Kidney (tissue), 14 donors: ENCODE results near the gene OR51L1. TPM values are rescaled to one million over a fixed set of nuclear protein-coding genes. Genes with fewer than 3 reads are reported as not detected.

Source experiments
- DNase-seq, 5 donors: peaks; one replicate each; pipeline ENCODE4 v3.0.0-alpha.2; 2013 to 2020
- FAIRE-seq: peaks from 2 replicates; lab custom pipeline; 2012; peaks lifted over from hg19 to GRCh38; lab: Jason Lieb, UNC
- H3K27ac ChIP-seq, 2 donors: one replicate each; pipeline ENCODE4 v1.7.0; 2013; ENCODE audit warnings: low read depth in 2 of 2, low read length in 2 of 2, inconsistent platforms in 1 of 2
- H3K27me3 ChIP-seq: one replicate; pipeline ENCODE4 v1.7.1; 2013; ENCODE audit warnings: low read length, inconsistent platforms; ENCODE audit not compliant: control insufficient read depth, insufficient read depth
- H3K36me3 ChIP-seq, 3 donors: one replicate each; pipeline versions ENCODE4 v1.7.0 to v1.7.1; 2013; ENCODE audit warnings: low read length in 3 of 3, control low read depth in 1 of 3, inconsistent platforms in 1 of 3; ENCODE audit not compliant: insufficient read depth in 3 of 3, control insufficient read depth in 2 of 3
- H3K4me1 ChIP-seq, 3 donors: one replicate each; pipeline versions ENCODE4 v1.7.0 to v1.7.1; 2013; ENCODE audit warnings: low read length in 3 of 3, inconsistent platforms in 1 of 3, low read depth in 1 of 3; ENCODE audit not compliant: control insufficient read depth in 2 of 3, insufficient read depth in 2 of 3
- H3K4me3 ChIP-seq, 3 donors: one replicate each; pipeline versions ENCODE4 v1.7.0 to v1.8.1; 2013; ENCODE audit warnings: low read length in 3 of 3, control low read depth in 1 of 3, inconsistent platforms in 1 of 3
- H3K9ac ChIP-seq, 3 donors: one replicate each; pipeline versions ENCODE4 v1.7.0 to v1.7.1; 2013; ENCODE audit warnings: low read length in 3 of 3, control low read depth in 1 of 3, inconsistent platforms in 1 of 3
- H3K9me3 ChIP-seq, 3 donors: one replicate each; pipeline versions ENCODE4 v1.7.0 to v1.7.1; 2013; ENCODE audit warnings: low read length in 3 of 3, control low read depth in 1 of 3, inconsistent platforms in 1 of 3; ENCODE audit not compliant: control insufficient read depth in 2 of 3, insufficient read depth in 1 of 3
- CTCF ChIP-seq: IDR thresholded peaks from 3 replicates; pipeline ENCODE4 v1.5.1; 2012; ENCODE audit warnings: mild to moderate bottlenecking, moderate library complexity, borderline replicate concordance; ENCODE audit not compliant: insufficient read depth; ENCODE audit errors: extremely low read depth
- intact Hi-C: fragments of 100-400 bp; cut with DNase I; formaldehyde crosslinking; loops from one replicate; pipeline ENCODE4 v1.11.1; 2022
- polyA plus RNA-seq: library from polyadenylated mRNA; stranded (reverse); fragments of 350-450 nt; fragmentation: Illumina TruSeq; extraction: RNeasy Lipid Tissue Mini Kit (QIAGEN cat#74804); gene quantifications from one replicate; pipeline ENCODE4 v1.2.3, GENCODE V29; 2014; ENCODE audit warnings: low read depth, low replicate concordance; ENCODE audit not compliant: insufficient read depth
- total RNA-seq: library from RNA; stranded (reverse); fragmentation: NEBNext Ultra II Directional; extraction: Animal tissue kit (Norgen Biotek cat#: 25700); gene quantifications from one replicate; pipeline ENCODE4 v1.2.1, GENCODE V29; 2021
- donor health status: control.
- donor health status: control.
- donor health status: control.
- donor health status: control.
- donor health status: control.
- donor health status: DM: yes; HTN: yes; CAD: no.
- donor health status: Normal renal cell carcinoma (clear cell type).

OR51L1 gene
- total and polyA plus RNA-seq, 2 donors from 2014 or later, result not detected

- intact Hi-C loops, result no loop called here
- Histone ChIP-seq H3K27me3 (no peaks in the 10 kb centered on the region), H3K9ac (no peak overlapping the region), H3K36me3 (no peaks in the 10 kb centered on the region), H3K27ac (no peak overlapping the region), H3K4me3 (no peak overlapping the region), H3K9me3 (no peaks in the 10 kb centered on the region), H3K4me1 (no peaks in the 10 kb centered on the region)
- no peak for FAIRE-seq
- DNase-seq, result no peak
- no peak for TF ChIP-seq CTCF
Observed at GRCh38 chr11:5038341-5038740, 43.7 kb downstream of the OR51L1 start.

GRCh38 chr11:5040876-5041275 is 46.2 kb downstream of the OR51L1 start:
- FAIRE-seq, result no peak
- H3K9ac ChIP-seq, result no peak overlapping the region
- H3K36me3 ChIP-seq, result no peaks in the 10 kb centered on the region
- TF ChIP-seq CTCF, result no peak
- H3K4me3 ChIP-seq, result no peak overlapping the region
- intact Hi-C loops, result no loop called here
- DNase-seq, result no peak
- no peak overlapping the region for H3K27ac ChIP-seq
- no peaks in the 10 kb centered on the region for H3K27me3 ChIP-seq
- no peaks in the 10 kb centered on the region for H3K4me1 ChIP-seq
- H3K9me3 ChIP-seq, result no peaks in the 10 kb centered on the region

DNA sequence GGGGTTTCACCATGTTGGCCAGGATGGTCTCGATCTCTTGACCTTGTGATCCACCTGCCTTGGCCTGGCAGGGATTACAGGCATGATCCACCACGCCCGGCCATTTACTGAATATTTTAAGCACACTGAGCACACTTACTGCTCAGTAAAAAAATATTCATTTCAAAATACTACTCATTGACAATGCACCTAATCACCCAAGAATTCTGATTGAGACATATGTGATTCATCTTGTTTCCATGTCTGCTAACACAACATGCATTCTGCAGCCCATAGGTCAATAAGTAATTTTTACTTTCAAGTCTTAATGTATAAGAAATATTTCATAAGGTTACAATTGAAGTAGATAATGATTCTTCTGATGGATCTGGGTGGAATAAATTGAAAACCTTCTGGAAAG is 47.4 kb downstream of the OR51L1 start:
- no peaks in the 10 kb centered on the region for H3K9me3 ChIP-seq
- H3K27me3 ChIP-seq, result no peaks in the 10 kb centered on the region
- no peak overlapping the region for H3K4me3 ChIP-seq
- FAIRE-seq, result no peak
- no peak for DNase-seq
- intact Hi-C loops, result no loop called here
- TF ChIP-seq CTCF, result no peak
- no peaks in the 10 kb centered on the region for H3K36me3 ChIP-seq
- no peaks in the 10 kb centered on the region for H3K4me1 ChIP-seq
- H3K27ac ChIP-seq, result no peak overlapping the region
- no peak overlapping the region for H3K9ac ChIP-seq

DNA sequence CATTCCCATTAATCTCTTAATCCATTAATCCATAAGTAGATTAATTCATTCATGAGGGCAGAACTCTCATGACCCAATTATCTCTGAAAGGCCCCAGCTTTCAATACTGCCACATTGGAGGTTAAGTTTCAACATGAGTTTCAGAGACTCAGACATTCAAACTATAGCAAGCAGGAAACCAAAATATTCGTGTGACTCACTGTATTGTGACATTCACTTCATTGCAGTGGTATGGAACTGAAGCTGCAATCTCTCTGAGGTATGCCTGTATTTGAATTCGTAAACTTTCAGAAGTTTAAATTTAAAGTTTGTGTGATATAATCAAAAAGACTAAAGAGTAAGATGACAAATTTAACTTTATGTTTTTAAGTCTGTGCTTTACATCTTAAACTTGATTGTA is 48.7 kb downstream of the OR51L1 start:
- H3K9ac ChIP-seq, result no peak overlapping the region
- DNase-seq (no peak), FAIRE-seq (no peak)
- no peaks in the 10 kb centered on the region for H3K9me3 ChIP-seq
- intact Hi-C loops, result no loop called here
- H3K4me1 ChIP-seq, result no peaks in the 10 kb centered on the region
- TF ChIP-seq CTCF, result no peak
- no peak overlapping the region for H3K27ac ChIP-seq
- no peaks in the 10 kb centered on the region for H3K36me3 ChIP-seq
- H3K4me3 ChIP-seq, result no peak overlapping the region
- no peaks in the 10 kb centered on the region for H3K27me3 ChIP-seq
